D721Med (cell line): ENCODE data around the gene KRT28.

Source experiments
- DNase-seq: peaks from one replicate; pipeline ENCODE4 v3.0.0; 2011; ENCODE audit warnings: low spot score; ENCODE audit not compliant: insufficient read length
- FAIRE-seq: peaks from 2 replicates; lab custom pipeline; 2011; peaks lifted over from hg19 to GRCh38; lab: Jason Lieb, UNC
- CTCF ChIP-seq: IDR thresholded peaks from 2 replicates; pipeline ENCODE4 v1.5.1; 2012; ENCODE audit warnings: mild to moderate bottlenecking, control low read depth; ENCODE audit not compliant: insufficient read depth; ENCODE audit errors: missing control alignments

The KRT28 gene

GRCh38 chr17:40839194-40839593, 39.4 kb upstream of the KRT28 start:
- DNase-seq, result no peak
- FAIRE-seq, result no peak
- TF ChIP-seq CTCF, result no peak

DNA sequence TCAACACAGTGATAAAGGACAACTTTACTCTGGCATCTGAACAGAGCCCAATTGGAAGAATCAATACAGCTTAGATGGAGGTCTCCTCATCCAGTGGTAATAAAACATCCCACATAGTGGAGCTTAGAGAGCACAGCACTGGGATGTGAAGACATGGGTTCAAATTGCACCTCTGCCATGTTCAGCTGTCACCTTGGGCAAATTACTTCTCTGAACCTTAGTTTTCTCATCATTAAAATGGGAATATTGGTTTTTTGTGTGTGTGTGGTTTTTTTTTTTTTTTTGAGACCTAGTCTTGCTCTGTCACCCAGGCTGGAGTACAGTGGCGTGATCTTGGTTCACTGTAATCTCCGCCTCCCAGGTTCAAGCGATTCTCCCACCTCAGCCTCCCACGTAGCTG, 36.3 kb upstream of the KRT28 start:
- no peak for DNase-seq
- no peak for FAIRE-seq
- no peak for TF ChIP-seq CTCF

- TF ChIP-seq CTCF, result no peak
- no peak for DNase-seq
- FAIRE-seq, result no peak
These were observed 34.1 kb upstream of the KRT28 start for GRCh38 chr17:40833882-40834281.

- no peak for FAIRE-seq
- DNase-seq, result no peak
- no peak for TF ChIP-seq CTCF
These were observed 33.1 kb upstream of the KRT28 start for GRCh38 chr17:40832840-40833239.

DNA sequence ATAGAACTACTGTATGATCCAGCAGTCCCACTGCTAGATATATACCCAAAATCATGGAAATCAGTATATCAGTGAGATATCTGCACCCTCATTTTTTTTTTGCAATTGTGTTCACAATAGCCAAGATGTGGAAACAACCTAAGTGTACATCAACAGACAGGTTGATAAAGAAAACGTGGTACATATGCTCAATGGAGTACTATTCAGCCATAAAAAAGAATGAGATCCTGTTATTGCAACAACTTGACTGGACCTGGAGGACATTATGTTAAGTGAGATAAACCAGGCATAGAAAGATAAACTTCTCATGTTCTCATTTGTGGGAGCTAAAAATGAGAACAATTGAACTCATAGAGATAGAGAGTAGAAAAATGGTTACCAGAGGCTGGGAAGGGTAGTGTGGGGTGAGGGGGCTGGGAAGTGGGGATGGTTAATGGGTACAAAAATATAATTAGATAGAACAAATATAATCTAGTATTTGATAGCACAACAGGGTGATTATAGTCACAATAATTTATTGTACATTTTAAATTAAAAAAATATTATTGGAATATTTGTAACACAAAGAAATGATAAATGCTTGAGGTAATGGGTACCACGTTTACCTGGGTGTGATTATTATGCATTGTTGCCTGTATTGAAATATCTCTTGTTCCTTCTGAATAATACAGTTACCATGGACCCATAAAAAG, 30.5 kb upstream of the KRT28 start:
- DNase-seq (no peak), FAIRE-seq (no peak)
- no peak for TF ChIP-seq CTCF

DNA sequence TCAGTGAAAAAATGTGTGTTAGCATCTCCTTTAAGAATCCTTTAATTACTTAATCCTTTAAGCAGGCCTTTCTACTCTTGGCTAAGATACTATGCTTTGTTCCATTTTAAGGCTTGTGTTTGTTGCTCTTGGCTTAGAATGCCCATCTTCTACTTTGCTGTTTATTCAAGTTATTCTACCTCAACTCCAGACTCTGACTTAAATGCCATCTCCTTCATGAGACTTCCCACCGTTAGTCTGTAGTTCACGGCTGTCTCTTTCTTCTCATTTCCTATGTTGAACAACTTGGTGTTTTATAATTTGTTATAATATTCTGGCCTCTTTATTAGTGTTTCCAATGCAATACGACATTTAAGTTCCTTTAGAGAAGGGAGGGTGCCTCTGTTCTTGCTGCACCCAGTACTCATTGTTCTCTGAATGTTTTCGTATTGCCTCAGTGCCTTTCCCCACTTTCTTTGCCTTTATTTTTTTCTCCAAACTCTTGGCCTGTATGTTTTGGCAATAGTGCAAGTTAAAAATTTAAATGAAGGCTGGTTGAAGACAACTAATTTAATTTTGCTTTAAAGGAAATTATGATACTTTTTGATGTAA, 28.8 kb upstream of the KRT28 start:
- DNase-seq (no peak), FAIRE-seq (no peak)
- TF ChIP-seq CTCF, result no peak
